Karpas-422 (cell line): ENCODE results near the gene TRPT1. TPM values are rescaled to one million over a fixed set of nuclear protein-coding genes. Genes with fewer than 3 reads are reported as not detected.
A peak's percentile ranks its signal among the peaks of the same experiment; 100 is the strongest.

Experiments used
- DNase-seq: peaks from one replicate; pipeline ENCODE4 v3.0.0-alpha.2; 2015
- H2AFZ ChIP-seq: fragments of 200-600 bp; sonication (generic); 2 replicates; pipeline ENCODE4 v1.6.1; 2014; ENCODE audit warnings: antibody characterized with exemption, low read length, mixed read lengths
- H3K27ac ChIP-seq: fragments of 200-600 bp; sonication (generic); 2 replicates; pipeline ENCODE4 v1.5.1; 2014; ENCODE audit warnings: mild to moderate bottlenecking, low read length, moderate library complexity
- H3K27me3 ChIP-seq: fragments of 200-600 bp; sonication (generic); 2 replicates; pipeline ENCODE4 v1.6.1; 2014; ENCODE audit warnings: low read length, mixed read lengths
- H3K36me3 ChIP-seq: fragments of 200-600 bp; sonication (generic); 2 replicates; pipeline ENCODE4 v1.6.1; 2014; ENCODE audit warnings: low read length, mixed read lengths; ENCODE audit not compliant: insufficient read depth
- H3K4me1 ChIP-seq: fragments of 200-600 bp; sonication (generic); 2 replicates; pipeline ENCODE4 v1.6.1; 2014; ENCODE audit warnings: mild to moderate bottlenecking, low read length, mixed read lengths
- H3K4me2 ChIP-seq: fragments of 200-600 bp; sonication (generic); 2 replicates; pipeline ENCODE4 v1.6.1; 2014; ENCODE audit warnings: low read length, low read depth, mild to moderate bottlenecking; ENCODE audit not compliant: poor library complexity, severe bottlenecking
- H3K4me3 ChIP-seq: fragments of 200-600 bp; sonication (generic); 2 replicates; pipeline ENCODE4 v1.5.1; 2014; ENCODE audit warnings: mild to moderate bottlenecking, antibody characterized with exemption, low read length, mixed read lengths
- H3K79me2 ChIP-seq: fragments of 200-600 bp; sonication (generic); 2 replicates; pipeline ENCODE4 v1.6.1; 2014; ENCODE audit warnings: mild to moderate bottlenecking, low read length, mixed read lengths
- H3K9ac ChIP-seq: fragments of 200-600 bp; sonication (generic); 2 replicates; pipeline ENCODE4 v1.6.0; 2014; ENCODE audit warnings: low read length
- H3K9me2 ChIP-seq: fragments of 200-600 bp; sonication (generic), shearing (Covaris generic); replicated peaks from 2 replicates; pipeline ENCODE4 v1.6.0; 2014; ENCODE audit warnings: mild to moderate bottlenecking, low read length, moderate library complexity; ENCODE audit not compliant: insufficient read depth
- H3K9me3 ChIP-seq: fragments of 300-700, 200-600 bp; sonication (generic); 2 replicates; pipeline ENCODE4 v1.6.1; 2014; ENCODE audit warnings: low read length, mixed read lengths
- H4K20me1 ChIP-seq: fragments of 200-600 bp; sonication (generic); 2 replicates; pipeline ENCODE4 v1.6.1; 2014; ENCODE audit warnings: mild to moderate bottlenecking, antibody characterized with exemption, low read length, low read depth; ENCODE audit not compliant: insufficient read depth
- total RNA-seq: library from RNA; depleted of rRNA; stranded (reverse); fragments of >200 nt; shearing (Covaris generic); gene quantifications from 2 replicates; pipeline ENCODE4 v1.2.3, GENCODE V29; 2014; ENCODE audit warnings: low replicate concordance

The TRPT1 gene
- total RNA-seq, 1 experiment from 2014 or later = 90.4 TPM

- DNase-seq = peak; percentile 43
Measured at GRCh38 chr11:64244107-64244506, 18.1 kb upstream of the TRPT1 start.

GRCh38 chr11:64243236-64243854, 17.4 kb upstream of the TRPT1 start:
- Histone ChIP-seq H3K4me3 (peak overlapping the region; percentile 85), H3K9me3 (no peaks in the 10 kb centered on the region), H3K9me2 (no peaks in the 10 kb centered on the region), H3K79me2 (peaks cover 30% of the 10 kb centered on the region), H3K36me3 (peaks cover 4% of the 10 kb centered on the region; the same call in 1 of the 2 replicates), H4K20me1 (peaks cover 6% of the 10 kb centered on the region; the same call in 1 of the 2 replicates), H2AFZ (no peak overlapping the region), H3K4me2 (peak overlapping the region; percentile 80), H3K27ac (0 out of 2 replicates have a peak overlapping the region, but pooled peaks have one; percentile 84), H3K4me1 (peaks cover 66% of the 10 kb centered on the region), H3K9ac (peak overlapping the region; percentile 93), H3K27me3 (no peaks in the 10 kb centered on the region)
- DNase-seq = peak; percentile 59

More at GRCh38 chr11:64244107-64244506, 18.1 kb upstream of the TRPT1 start:
- peaks cover 60% of the 10 kb centered on the region for H3K4me1 ChIP-seq
- no peaks in the 10 kb centered on the region for H3K9me3 ChIP-seq
- H3K36me3 ChIP-seq = peaks cover 4% of the 10 kb centered on the region; the same call in 1 of the 2 replicates
- H3K27ac ChIP-seq = 0 out of 2 replicates have a peak overlapping the region, but pooled peaks have one; percentile 3
- H2AFZ ChIP-seq = no peak overlapping the region
- peak overlapping the region; percentile 80 for H3K4me2 ChIP-seq
- no peaks in the 10 kb centered on the region for H3K9me2 ChIP-seq
- peaks cover 30% of the 10 kb centered on the region for H3K79me2 ChIP-seq
- H3K27me3 ChIP-seq = no peaks in the 10 kb centered on the region
- peaks cover 6% of the 10 kb centered on the region; the same call in 1 of the 2 replicates for H4K20me1 ChIP-seq
- H3K4me3 ChIP-seq = no peak overlapping the region
- peak overlapping the region; percentile 93; the same call in 1 of the 2 replicates for H3K9ac ChIP-seq

GRCh38 chr11:64241491-64242374, 15.7 kb upstream of the TRPT1 start:
- peaks cover 30% of the 10 kb centered on the region for H3K79me2 ChIP-seq
- H2AFZ ChIP-seq = peak overlapping the region; percentile 30; the same call in 1 of the 2 replicates
- no peaks in the 10 kb centered on the region for H3K9me3 ChIP-seq
- DNase-seq = peak; percentile 87
- H3K36me3 ChIP-seq = peaks cover 10% of the 10 kb centered on the region; the same call in 1 of the 2 replicates
- peaks cover 6% of the 10 kb centered on the region; the same call in 1 of the 2 replicates for H4K20me1 ChIP-seq
- H3K27ac ChIP-seq = peak overlapping the region; percentile 84
- peak overlapping the region; percentile 85 for H3K4me3 ChIP-seq
- H3K27me3 ChIP-seq = no peaks in the 10 kb centered on the region
- no peaks in the 10 kb centered on the region for H3K9me2 ChIP-seq
- peaks cover 54% of the 10 kb centered on the region for H3K4me1 ChIP-seq
- peak overlapping the region; percentile 80 for H3K4me2 ChIP-seq
- H3K9ac ChIP-seq = peak overlapping the region; percentile 93

- Histone ChIP-seq H2AFZ (no peak overlapping the region), H3K9me3 (no peaks in the 10 kb centered on the region), H3K4me2 (peak overlapping the region; percentile 80), H3K79me2 (peaks cover 29% of the 10 kb centered on the region), H3K9me2 (no peaks in the 10 kb centered on the region), H3K27ac (peak overlapping the region; percentile 81), H3K27me3 (no peaks in the 10 kb centered on the region), H3K36me3 (peaks cover 10% of the 10 kb centered on the region; the same call in 1 of the 2 replicates), H4K20me1 (peaks cover 6% of the 10 kb centered on the region; the same call in 1 of the 2 replicates), H3K4me1 (peaks cover 54% of the 10 kb centered on the region), H3K4me3 (peak overlapping the region; percentile 85), H3K9ac (peak overlapping the region; percentile 88)
- DNase-seq = peak; percentile 100
Measured at GRCh38 chr11:64241241-64241490, 15.2 kb upstream of the TRPT1 start.

GRCh38 chr11:64240435-64241240, 14.7 kb upstream of the TRPT1 start, which contains the start of gene FKBP2:
TSS of gene FKBP2 (plus strand) at chr11:64241095. CDS start at chr11:64242388, 1,293 bp downstream.
- peak; percentile 99 for DNase-seq
- Histone ChIP-seq H3K4me2 (peak within 1 kb of the TSS; percentile 80), H3K4me3 (peak within 1 kb of the TSS; percentile 85), H2AFZ (no peak within 1 kb of the TSS), H3K9me3 (no peaks in the 10 kb centered on the region), H3K79me2 (peaks cover 29% of the 10 kb centered on the region), H3K27me3 (no peaks in the 10 kb centered on the region), H3K36me3 (peaks cover 10% of the 10 kb centered on the region; the same call in 1 of the 2 replicates), H3K27ac (peak within 1 kb of the TSS; percentile 84), H3K4me1 (peaks cover 57% of the 10 kb centered on the region), H3K9ac (peak within 1 kb of the TSS; percentile 93), H4K20me1 (peaks cover 6% of the 10 kb centered on the region; the same call in 1 of the 2 replicates), H3K9me2 (no peaks in the 10 kb centered on the region)

- H3K36me3 ChIP-seq = peaks cover 10% of the 10 kb centered on the region; the same call in 1 of the 2 replicates
- peak overlapping the region; percentile 81 for H3K27ac ChIP-seq
- H2AFZ ChIP-seq = no peak overlapping the region
- H4K20me1 ChIP-seq = peaks cover 8% of the 10 kb centered on the region; the same call in 1 of the 2 replicates
- peak; percentile 85 for DNase-seq
- no peaks in the 10 kb centered on the region for H3K9me3 ChIP-seq
- peaks cover 29% of the 10 kb centered on the region for H3K79me2 ChIP-seq
- peak overlapping the region; percentile 85 for H3K4me3 ChIP-seq
- H3K4me1 ChIP-seq = peaks cover 57% of the 10 kb centered on the region
- H3K9me2 ChIP-seq = no peaks in the 10 kb centered on the region
- peak overlapping the region; percentile 88 for H3K9ac ChIP-seq
- H3K27me3 ChIP-seq = no peaks in the 10 kb centered on the region
- peak overlapping the region; percentile 80 for H3K4me2 ChIP-seq
Measured at GRCh38 chr11:64239662-64240434, 13.9 kb upstream of the TRPT1 start.

DNA sequence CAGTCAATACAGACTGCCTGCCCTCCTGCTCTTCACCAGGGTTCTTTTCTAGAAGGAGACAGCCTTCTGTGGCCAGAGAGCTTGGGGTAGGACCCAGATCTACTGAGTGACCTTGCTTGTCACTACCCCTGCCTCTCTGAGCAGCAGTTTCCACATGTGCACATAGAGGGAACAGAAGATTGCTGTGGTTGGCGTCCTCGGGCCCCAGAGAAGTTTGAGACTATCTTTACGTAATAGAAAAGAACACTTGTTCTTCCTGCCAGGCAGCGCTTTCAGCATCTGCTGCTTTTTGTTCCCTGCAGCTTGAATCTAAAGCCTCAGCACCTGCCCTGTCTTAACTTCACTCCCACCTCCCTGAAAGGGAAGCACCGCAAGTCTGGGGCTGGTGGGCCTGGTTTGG, 13.0 kb upstream of the TRPT1 start:
- peaks cover 50% of the 10 kb centered on the region for H3K4me1 ChIP-seq
- peaks cover 7% of the 10 kb centered on the region; the same call in 1 of the 2 replicates for H4K20me1 ChIP-seq
- DNase-seq = no peak
- H3K4me3 ChIP-seq = no peak overlapping the region
- peak overlapping the region; percentile 28 for H3K9ac ChIP-seq
- no peaks in the 10 kb centered on the region for H3K9me3 ChIP-seq
- peak overlapping the region; percentile 55 for H3K27ac ChIP-seq
- no peak overlapping the region for H2AFZ ChIP-seq
- no peaks in the 10 kb centered on the region for H3K27me3 ChIP-seq
- H3K79me2 ChIP-seq = peaks cover 28% of the 10 kb centered on the region
- H3K4me2 ChIP-seq = peak overlapping the region; percentile 80
- no peaks in the 10 kb centered on the region for H3K9me2 ChIP-seq
- H3K36me3 ChIP-seq = peaks cover 10% of the 10 kb centered on the region; the same call in 1 of the 2 replicates
